ENCODE data around the gene DLGAP1.

Gene DLGAP1

GRCh38 chr18:3454365-3455089, 1000.6 kb downstream of the DLGAP1 start:
- DNase-seq: no peak

GRCh38 chr18:3453540-3454364, 1001.4 kb downstream of the DLGAP1 start:
- no peak for DNase-seq

- no peak for DNase-seq
These were observed 1002.2 kb downstream of the DLGAP1 start for GRCh38 chr18:3452750-3453539.

- no peak for DNase-seq
These were observed 1002.9 kb downstream of the DLGAP1 start for GRCh38 chr18:3451989-3452749.

- DNase-seq: no peak
These were observed 1003.7 kb downstream of the DLGAP1 start for GRCh38 chr18:3451183-3451988.

GRCh38 chr18:3450799-3451182, 1004.3 kb downstream of the DLGAP1 start:
- no peak for DNase-seq

- no peak for DNase-seq
These were observed 1004.9 kb downstream of the DLGAP1 start, which contains the start of gene TGIF1 for GRCh38 chr18:3450012-3450798. TGIF1 (plus strand) TSS chr18:3450172; CDS start chr18:3450490, 318 bp downstream.

- no peak for DNase-seq
These were observed 1005.5 kb downstream of the DLGAP1 start for GRCh38 chr18:3449512-3450011.

- DNase-seq: no peak
These were observed 1006.1 kb downstream of the DLGAP1 start for GRCh38 chr18:3448838-3449511.

- no peak for DNase-seq
These were observed 1006.9 kb downstream of the DLGAP1 start for GRCh38 chr18:3447895-3448837.

GRCh38 chr18:3447068-3447894, 1007.8 kb downstream of the DLGAP1 start:
- no peak for DNase-seq
